BE2C (cell line): ENCODE data around the gene SRSF8.

Experiments used
- DNase-seq: peaks from one replicate; pipeline ENCODE4 v3.0.0-alpha.2; 2020
- H3K27me3 ChIP-seq: fragments of 250-450 bp; sonication (Bioruptor Pico); 2 replicates; pipeline ENCODE4 v1.5.1; 2020; ENCODE audit warnings: mild to moderate bottlenecking
- H3K36me3 ChIP-seq: fragments of 250-450 bp; sonication (Bioruptor Pico); 2 replicates; pipeline ENCODE4 v1.5.1; 2020; ENCODE audit warnings: mild to moderate bottlenecking
- H3K4me1 ChIP-seq: fragments of 250-450 bp; sonication (Bioruptor Pico); 2 replicates; pipeline ENCODE4 v1.5.1; 2020
- H3K4me3 ChIP-seq: 2 replicates; pipeline ENCODE4 v1.5.1; 2011; ENCODE audit warnings: low read depth, low read length
- H3K9me3 ChIP-seq: fragments of 250-450 bp; sonication (Bioruptor Pico); 2 replicates; pipeline ENCODE4 v1.5.1; 2020
- CTCF ChIP-seq: IDR thresholded peaks from 2 replicates; pipeline ENCODE4 v1.5.1; 2012; ENCODE audit warnings: mild to moderate bottlenecking, low read depth, low read length

Gene SRSF8

GRCh38 chr11:95054356-95054755 lies 12.4 kb upstream of the SRSF8 start:
- no peak overlapping the region for H3K4me3 ChIP-seq
- no peaks in the 10 kb centered on the region for H3K4me1 ChIP-seq
- DNase-seq: no peak
- H3K9me3 ChIP-seq: no peaks in the 10 kb centered on the region
- H3K27me3 ChIP-seq: no peaks in the 10 kb centered on the region
- no peak for TF ChIP-seq CTCF
- no peaks in the 10 kb centered on the region for H3K36me3 ChIP-seq

- H3K4me3 ChIP-seq: no peak overlapping the region
- no peak for DNase-seq
- no peaks in the 10 kb centered on the region for H3K9me3 ChIP-seq
- H3K36me3 ChIP-seq: no peaks in the 10 kb centered on the region
- no peaks in the 10 kb centered on the region for H3K27me3 ChIP-seq
- no peak for TF ChIP-seq CTCF
- H3K4me1 ChIP-seq: no peaks in the 10 kb centered on the region
These were observed 11.3 kb upstream of the SRSF8 start for GRCh38 chr11:95055283-95055897.

- no peaks in the 10 kb centered on the region for H3K4me1 ChIP-seq
- TF ChIP-seq CTCF: no peak
- DNase-seq: no peak
- H3K27me3 ChIP-seq: no peaks in the 10 kb centered on the region
- H3K4me3 ChIP-seq: no peak overlapping the region
- H3K9me3 ChIP-seq: no peaks in the 10 kb centered on the region
- H3K36me3 ChIP-seq: no peaks in the 10 kb centered on the region
These were observed 8.8 kb upstream of the SRSF8 start for GRCh38 chr11:95057959-95058358.

GRCh38 chr11:95058621-95059020 lies 8.1 kb upstream of the SRSF8 start:
- H3K4me1 ChIP-seq: no peaks in the 10 kb centered on the region
- no peaks in the 10 kb centered on the region for H3K27me3 ChIP-seq
- no peak for DNase-seq
- no peaks in the 10 kb centered on the region for H3K9me3 ChIP-seq
- TF ChIP-seq CTCF: no peak
- H3K4me3 ChIP-seq: no peak overlapping the region
- no peaks in the 10 kb centered on the region for H3K36me3 ChIP-seq

- H3K4me1 ChIP-seq: no peaks in the 10 kb centered on the region
- H3K36me3 ChIP-seq: no peaks in the 10 kb centered on the region
- H3K9me3 ChIP-seq: no peaks in the 10 kb centered on the region
- no peak for TF ChIP-seq CTCF
- no peaks in the 10 kb centered on the region for H3K27me3 ChIP-seq
- no peak overlapping the region for H3K4me3 ChIP-seq
- DNase-seq: no peak
These were observed 7.7 kb upstream of the SRSF8 start for GRCh38 chr11:95059046-95059445.

GRCh38 chr11:95065336-95065735 lies 1.4 kb upstream of the SRSF8 start:
- DNase-seq: no peak
- H3K36me3 ChIP-seq: no peaks in the 10 kb centered on the region
- TF ChIP-seq CTCF: no peak

More at GRCh38 chr11:95065336-95065735, 1.4 kb upstream of the SRSF8 start:
- Histone ChIP-seq H3K27me3 (no peaks in the 10 kb centered on the region), H3K4me1 (no peaks in the 10 kb centered on the region), H3K4me3 (no peak overlapping the region), H3K9me3 (no peaks in the 10 kb centered on the region)
